Astrocyte (in vitro differentiated cells and primary cell): ENCODE measurements around the gene AHR. TPM values are rescaled to one million over a fixed set of nuclear protein-coding genes. Genes with fewer than 3 reads are reported as not detected.

ENCODE experiments used
- DNase-seq: peaks from one replicate; pipeline ENCODE4 v3.0.0-alpha.2; 2010; ENCODE audit warnings: low read depth
- FAIRE-seq: peaks from 2 replicates; lab custom pipeline; 2011; peaks lifted over from hg19 to GRCh38; lab: Jason Lieb, UNC
- H2AFZ ChIP-seq: 2 replicates; pipeline ENCODE4 v1.6.0; 2012; ENCODE audit warnings: low read depth, low read length, inconsistent platforms
- H3K27ac ChIP-seq: 2 replicates; pipeline ENCODE4 v1.5.1; 2011; ENCODE audit warnings: low read depth, low read length, inconsistent platforms
- H3K27me3 ChIP-seq: 2 replicates; pipeline ENCODE4 v1.6.0; 2011; ENCODE audit warnings: low read length, inconsistent platforms; ENCODE audit not compliant: insufficient read depth
- H3K36me3 ChIP-seq: 2 replicates; pipeline ENCODE4 v1.5.1; 2011; ENCODE audit warnings: low read length, inconsistent platforms; ENCODE audit not compliant: insufficient read depth
- H3K4me1 ChIP-seq: 2 replicates; pipeline ENCODE4 v1.5.1; 2011; ENCODE audit warnings: low read length, inconsistent platforms; ENCODE audit not compliant: insufficient read depth
- H3K4me2 ChIP-seq: 2 replicates; pipeline ENCODE4 v1.6.0; 2012; ENCODE audit warnings: low read length, inconsistent platforms
- H3K4me3 ChIP-seq: 2 replicates; pipeline ENCODE4 v1.5.1; 2011; ENCODE audit warnings: low read depth, mild to moderate bottlenecking, low read length, inconsistent platforms; ENCODE audit not compliant: insufficient read depth
- H3K79me2 ChIP-seq: 2 replicates; pipeline ENCODE4 v1.6.0; 2012; ENCODE audit warnings: mild to moderate bottlenecking, low read length, inconsistent platforms; ENCODE audit not compliant: insufficient read depth
- H3K9ac ChIP-seq: 2 replicates; pipeline ENCODE4 v1.6.0; 2012; ENCODE audit warnings: mild to moderate bottlenecking, low read length, inconsistent platforms
- H3K9me3 ChIP-seq: 2 replicates; pipeline ENCODE4 v1.5.1; 2012; ENCODE audit warnings: low read depth, mild to moderate bottlenecking, low read length, inconsistent platforms; ENCODE audit not compliant: insufficient read depth
- H4K20me1 ChIP-seq: 2 replicates; pipeline ENCODE4 v1.6.0; 2012; ENCODE audit warnings: low read length, inconsistent platforms; ENCODE audit not compliant: insufficient read depth
- H3K27ac Mint-ChIP-seq: one replicate; pipeline ENCODE4 v1.8.0; 2021; ENCODE audit warnings: mild to moderate bottlenecking, mixed read lengths; ENCODE audit not compliant: unreplicated experiment
- H3K27me3 Mint-ChIP-seq: one replicate; pipeline ENCODE4 v1.8.0; 2021; ENCODE audit warnings: low read depth, mixed read lengths; ENCODE audit not compliant: unreplicated experiment
- H3K36me3 Mint-ChIP-seq: one replicate; pipeline ENCODE4 v1.8.0; 2021; ENCODE audit warnings: low read depth, mixed read lengths; ENCODE audit not compliant: unreplicated experiment
- H3K4me1 Mint-ChIP-seq: one replicate; pipeline ENCODE4 v1.8.0; 2021; ENCODE audit warnings: low read depth, mixed read lengths; ENCODE audit not compliant: unreplicated experiment
- H3K4me3 Mint-ChIP-seq: one replicate; pipeline ENCODE4 v1.8.0; 2021; ENCODE audit warnings: mild to moderate bottlenecking, moderate library complexity, mixed read lengths; ENCODE audit not compliant: unreplicated experiment
- H3K9me3 Mint-ChIP-seq: one replicate; pipeline ENCODE4 v1.8.0; 2021; ENCODE audit warnings: mild to moderate bottlenecking, mixed read lengths; ENCODE audit not compliant: unreplicated experiment
- EZH2 ChIP-seq: IDR thresholded peaks from 2 replicates; pipeline ENCODE4 v1.6.1; 2012; ENCODE audit warnings: mild to moderate bottlenecking, low read length, inconsistent platforms; ENCODE audit not compliant: insufficient read depth
- total RNA-seq: library from RNA; stranded (reverse); gene quantifications from 2 replicates; pipeline ENCODE4 v1.2.1, GENCODE V29; 2021
- TF ChIP-seq, protein P1 (sequence below): IDR thresholded peaks from 2 replicates; pipeline ENCODE4 v1.5.1; 2011; ENCODE audit warnings: low read depth, mild to moderate bottlenecking, inconsistent platforms, low read length, moderate library complexity; ENCODE audit not compliant: insufficient read depth

AHR gene
- total RNA-seq, 1 donor from 2014 or later = 48.1 TPM

DNA sequence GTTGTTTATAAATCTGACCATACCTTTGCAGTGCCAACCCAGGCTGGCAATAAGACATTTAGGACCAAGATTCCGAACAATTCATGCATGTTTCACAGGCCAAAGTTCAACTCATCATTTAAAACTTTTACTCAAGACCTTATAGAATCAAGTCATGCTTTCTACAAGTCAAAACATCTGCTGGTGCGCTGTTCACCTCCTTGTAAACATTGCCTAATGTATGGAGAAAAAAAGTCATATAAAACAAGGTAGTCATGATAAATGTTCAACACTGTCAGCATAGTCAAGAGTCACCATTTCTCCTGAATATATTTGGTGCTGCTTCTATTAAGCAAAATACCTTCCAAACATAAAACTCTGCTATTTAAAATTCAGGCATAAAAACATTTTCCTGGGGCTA lies 42.1 kb upstream of the AHR start:
- H3K79me2 ChIP-seq = no peaks in the 10 kb centered on the region
- Mint-ChIP-seq H3K4me1 (peaks cover 7% of the 10 kb centered on the region), H3K9me3 (no peaks in the 10 kb centered on the region), H3K36me3 (no peaks in the 10 kb centered on the region), H3K27me3 (no peaks in the 10 kb centered on the region), H3K27ac (no peak overlapping the region), H3K4me3 (no peak overlapping the region)
- no peak for DNase-seq
- TF ChIP-seq EZH2 = no peak
- TF ChIP-seq, protein P1, sequence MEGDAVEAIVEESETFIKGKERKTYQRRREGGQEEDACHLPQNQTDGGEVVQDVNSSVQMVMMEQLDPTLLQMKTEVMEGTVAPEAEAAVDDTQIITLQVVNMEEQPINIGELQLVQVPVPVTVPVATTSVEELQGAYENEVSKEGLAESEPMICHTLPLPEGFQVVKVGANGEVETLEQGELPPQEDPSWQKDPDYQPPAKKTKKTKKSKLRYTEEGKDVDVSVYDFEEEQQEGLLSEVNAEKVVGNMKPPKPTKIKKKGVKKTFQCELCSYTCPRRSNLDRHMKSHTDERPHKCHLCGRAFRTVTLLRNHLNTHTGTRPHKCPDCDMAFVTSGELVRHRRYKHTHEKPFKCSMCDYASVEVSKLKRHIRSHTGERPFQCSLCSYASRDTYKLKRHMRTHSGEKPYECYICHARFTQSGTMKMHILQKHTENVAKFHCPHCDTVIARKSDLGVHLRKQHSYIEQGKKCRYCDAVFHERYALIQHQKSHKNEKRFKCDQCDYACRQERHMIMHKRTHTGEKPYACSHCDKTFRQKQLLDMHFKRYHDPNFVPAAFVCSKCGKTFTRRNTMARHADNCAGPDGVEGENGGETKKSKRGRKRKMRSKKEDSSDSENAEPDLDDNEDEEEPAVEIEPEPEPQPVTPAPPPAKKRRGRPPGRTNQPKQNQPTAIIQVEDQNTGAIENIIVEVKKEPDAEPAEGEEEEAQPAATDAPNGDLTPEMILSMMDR = no peak
- H3K27me3 ChIP-seq = no peaks in the 10 kb centered on the region
- H3K4me2 ChIP-seq = no peak overlapping the region
- no peak overlapping the region for H3K4me3 ChIP-seq
- no peaks in the 10 kb centered on the region for H3K36me3 ChIP-seq
- H2AFZ ChIP-seq = no peak overlapping the region
- no peak overlapping the region for H3K27ac ChIP-seq
- no peaks in the 10 kb centered on the region for H4K20me1 ChIP-seq
- no peak for FAIRE-seq
- H3K9me3 ChIP-seq = no peaks in the 10 kb centered on the region
- no peak overlapping the region for H3K9ac ChIP-seq
- peaks cover 5% of the 10 kb centered on the region for H3K4me1 ChIP-seq

DNA sequence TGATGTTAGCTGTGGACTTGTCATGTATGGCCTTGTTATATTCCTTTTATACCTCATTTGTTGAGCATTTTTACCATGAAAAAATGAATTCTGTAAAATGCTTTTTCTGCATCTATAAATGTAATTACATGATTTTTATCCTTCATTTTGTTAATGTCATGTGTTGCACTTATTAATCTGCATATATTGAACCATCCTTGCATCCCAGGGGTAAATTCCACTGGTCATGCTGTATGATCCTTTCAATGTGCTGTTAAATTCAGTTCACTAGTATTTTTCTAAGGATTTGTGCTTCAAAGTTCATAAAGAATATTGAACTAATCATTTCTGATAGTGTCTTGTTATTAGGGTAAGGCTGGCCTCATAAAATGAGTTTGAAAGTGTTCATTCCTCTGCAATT lies 31.9 kb upstream of the AHR start:
- no peaks in the 10 kb centered on the region for H3K27me3 ChIP-seq
- H3K36me3 Mint-ChIP-seq = no peaks in the 10 kb centered on the region
- H4K20me1 ChIP-seq = no peaks in the 10 kb centered on the region
- H3K27ac ChIP-seq = no peak overlapping the region
- TF ChIP-seq EZH2 = no peak
- TF ChIP-seq, protein P1 = no peak
- H3K4me3 Mint-ChIP-seq = no peak overlapping the region
- H3K27ac Mint-ChIP-seq = no peak overlapping the region
- FAIRE-seq = no peak
- peaks cover under 1% of the 10 kb centered on the region for H3K4me1 Mint-ChIP-seq
- H3K4me3 ChIP-seq = no peak overlapping the region
- H3K4me2 ChIP-seq = no peak overlapping the region
- H3K36me3 ChIP-seq = no peaks in the 10 kb centered on the region
- peaks cover 14% of the 10 kb centered on the region for H3K9me3 ChIP-seq
- no peak overlapping the region for H2AFZ ChIP-seq
- no peaks in the 10 kb centered on the region for H3K79me2 ChIP-seq
- peaks cover 29% of the 10 kb centered on the region for H3K9me3 Mint-ChIP-seq
- H3K27me3 Mint-ChIP-seq = no peaks in the 10 kb centered on the region
- DNase-seq = no peak
- H3K4me1 ChIP-seq = no peaks in the 10 kb centered on the region
- no peak overlapping the region for H3K9ac ChIP-seq

DNA sequence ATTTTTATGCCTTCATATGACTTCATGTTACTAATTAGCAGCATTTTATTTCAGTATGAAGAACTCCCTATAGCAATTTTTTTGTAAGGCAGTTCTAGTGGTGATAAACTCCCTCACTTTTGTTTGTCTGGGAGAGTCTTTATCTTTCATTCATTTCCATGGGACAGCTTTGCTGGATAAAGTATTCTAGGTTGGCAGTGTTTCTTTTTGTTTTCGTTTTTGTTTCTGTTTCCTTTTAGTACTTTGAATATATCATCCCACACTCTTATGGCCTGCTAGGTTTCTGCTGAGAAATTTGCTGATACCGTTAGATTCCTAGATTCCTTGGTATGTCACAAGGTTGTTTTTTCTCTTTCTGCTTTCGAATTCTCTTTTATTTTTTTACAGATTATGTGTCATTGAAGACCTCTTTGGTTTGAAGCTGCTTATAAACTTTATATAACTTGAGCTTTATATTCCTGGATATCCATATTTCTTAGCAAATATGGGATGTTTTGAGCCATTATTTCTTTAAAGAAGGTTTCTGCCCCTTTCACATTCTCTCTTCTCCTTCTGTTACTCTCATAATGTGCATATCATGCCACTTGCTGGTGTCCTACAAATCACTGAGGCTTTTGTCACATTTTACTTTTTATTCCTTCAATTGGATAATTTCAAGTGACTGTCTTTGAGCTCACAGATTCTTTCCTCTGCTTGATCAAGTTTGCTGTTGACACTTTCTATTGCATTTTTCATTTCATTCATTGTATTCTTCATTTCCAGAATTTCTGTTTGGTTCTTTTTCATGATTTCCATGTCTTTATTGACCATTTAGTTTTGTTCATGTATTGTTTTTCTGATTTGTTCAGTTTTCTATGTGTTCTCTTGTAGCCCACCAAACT lies 28.9 kb upstream of the AHR start:
- Histone ChIP-seq H3K27me3 (no peaks in the 10 kb centered on the region), H3K4me2 (no peak overlapping the region), H3K9me3 (peaks cover 14% of the 10 kb centered on the region), H3K9ac (no peak overlapping the region), H3K4me3 (no peak overlapping the region), H3K36me3 (no peaks in the 10 kb centered on the region), H2AFZ (no peak overlapping the region), H3K79me2 (no peaks in the 10 kb centered on the region), H3K4me1 (peaks cover 7% of the 10 kb centered on the region), H4K20me1 (no peaks in the 10 kb centered on the region), H3K27ac (no peak overlapping the region)
- H3K27ac Mint-ChIP-seq = no peak overlapping the region
- no peaks in the 10 kb centered on the region for H3K27me3 Mint-ChIP-seq
- no peak overlapping the region for H3K4me3 Mint-ChIP-seq
- no peak for DNase-seq
- no peak for FAIRE-seq
- peaks cover 5% of the 10 kb centered on the region for H3K4me1 Mint-ChIP-seq
- H3K36me3 Mint-ChIP-seq = peaks cover 2% of the 10 kb centered on the region
- TF ChIP-seq EZH2 = no peak
- TF ChIP-seq, protein P1 = no peak
- peaks cover 38% of the 10 kb centered on the region for H3K9me3 Mint-ChIP-seq
